Lower leg skin (tissue), 3 donors: Measurements from ENCODE around the gene SIGLEC9.

Source experiments
- POLR2A ChIP-seq, 2 donors: fragments of 450-650 bp; IDR thresholded peaks; one replicate each; pipeline ENCODE4 v1.6.1; 2016 to 2017; ENCODE audit warnings: antibody characterized with exemption in 2 of 2, mild to moderate bottlenecking in 1 of 2, moderate library complexity in 1 of 2
- TF ChIP-seq, protein P1 (sequence below), 3 donors: fragments of 450-650 bp; IDR thresholded peaks; one replicate each; pipeline ENCODE4 v1.5.1; 2016; ENCODE audit warnings: antibody characterized with exemption in 3 of 3, mild to moderate bottlenecking in 3 of 3, moderate library complexity in 2 of 3

DNA sequence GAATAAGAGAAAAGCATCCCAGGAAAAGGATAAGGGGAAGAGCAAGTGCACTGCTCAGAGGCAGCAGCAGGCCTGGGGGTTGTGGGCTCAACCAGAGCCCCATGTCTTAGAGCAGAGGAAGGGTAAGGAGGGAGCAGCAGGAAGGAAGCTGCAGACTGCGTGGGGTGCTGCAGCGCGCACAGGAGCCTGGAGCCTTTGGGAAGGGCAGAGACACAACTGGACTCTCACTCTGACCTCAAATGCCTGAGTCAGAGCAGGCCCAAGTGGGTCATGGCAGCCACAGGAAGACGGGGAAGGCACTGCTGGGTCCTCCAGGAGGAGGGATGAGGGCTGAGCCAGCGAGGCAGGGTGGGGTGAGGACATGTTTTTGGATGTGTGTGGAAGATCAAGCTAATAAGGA is 49.0 kb downstream of the SIGLEC9 start:
- TF ChIP-seq POLR2A (IDR thresholded peaks at IDR 0.05): no peak
- TF ChIP-seq, protein P1, sequence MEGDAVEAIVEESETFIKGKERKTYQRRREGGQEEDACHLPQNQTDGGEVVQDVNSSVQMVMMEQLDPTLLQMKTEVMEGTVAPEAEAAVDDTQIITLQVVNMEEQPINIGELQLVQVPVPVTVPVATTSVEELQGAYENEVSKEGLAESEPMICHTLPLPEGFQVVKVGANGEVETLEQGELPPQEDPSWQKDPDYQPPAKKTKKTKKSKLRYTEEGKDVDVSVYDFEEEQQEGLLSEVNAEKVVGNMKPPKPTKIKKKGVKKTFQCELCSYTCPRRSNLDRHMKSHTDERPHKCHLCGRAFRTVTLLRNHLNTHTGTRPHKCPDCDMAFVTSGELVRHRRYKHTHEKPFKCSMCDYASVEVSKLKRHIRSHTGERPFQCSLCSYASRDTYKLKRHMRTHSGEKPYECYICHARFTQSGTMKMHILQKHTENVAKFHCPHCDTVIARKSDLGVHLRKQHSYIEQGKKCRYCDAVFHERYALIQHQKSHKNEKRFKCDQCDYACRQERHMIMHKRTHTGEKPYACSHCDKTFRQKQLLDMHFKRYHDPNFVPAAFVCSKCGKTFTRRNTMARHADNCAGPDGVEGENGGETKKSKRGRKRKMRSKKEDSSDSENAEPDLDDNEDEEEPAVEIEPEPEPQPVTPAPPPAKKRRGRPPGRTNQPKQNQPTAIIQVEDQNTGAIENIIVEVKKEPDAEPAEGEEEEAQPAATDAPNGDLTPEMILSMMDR (IDR thresholded peaks at IDR 0.05): no peak
